ENCODE measurements around the gene KLF9. TPM values are rescaled to one million over a fixed set of nuclear protein-coding genes. Genes with fewer than 3 reads are reported as not detected.

KLF9 gene
- 2.7 to 4.3 TPM (median 3.7 TPM) in 5 replicates for total RNA-seq (2022; extraction: Qiagen RNA extraction)

GRCh38 chr9:70413799-70414775, at the start of gene KLF9:
TSS of gene KLF9 (minus strand) at chr9:70414657. CDS start at chr9:70413363, 1,294 bp downstream.

Other genes starting within 250 kb of the KLF9 start
- gene SMC5, start 155.7 kb downstream of the KLF9 start, total RNA-seq (2022; extraction: Qiagen RNA extraction) = 11.5 to 16.7 TPM (median 15.3 TPM) in 5 replicates

Data from A549 treated with Mapracorat at 1 μM for 4 hours (cell line).